ENCODE data around the gene GRIA3. TPM values are rescaled to one million over a fixed set of nuclear protein-coding genes. Genes with fewer than 3 reads are reported as not detected.

GRIA3 gene
- total RNA-seq, 4 donors from 2014 or later: 0.19 to 0.44 TPM; not detected in 2

DNA sequence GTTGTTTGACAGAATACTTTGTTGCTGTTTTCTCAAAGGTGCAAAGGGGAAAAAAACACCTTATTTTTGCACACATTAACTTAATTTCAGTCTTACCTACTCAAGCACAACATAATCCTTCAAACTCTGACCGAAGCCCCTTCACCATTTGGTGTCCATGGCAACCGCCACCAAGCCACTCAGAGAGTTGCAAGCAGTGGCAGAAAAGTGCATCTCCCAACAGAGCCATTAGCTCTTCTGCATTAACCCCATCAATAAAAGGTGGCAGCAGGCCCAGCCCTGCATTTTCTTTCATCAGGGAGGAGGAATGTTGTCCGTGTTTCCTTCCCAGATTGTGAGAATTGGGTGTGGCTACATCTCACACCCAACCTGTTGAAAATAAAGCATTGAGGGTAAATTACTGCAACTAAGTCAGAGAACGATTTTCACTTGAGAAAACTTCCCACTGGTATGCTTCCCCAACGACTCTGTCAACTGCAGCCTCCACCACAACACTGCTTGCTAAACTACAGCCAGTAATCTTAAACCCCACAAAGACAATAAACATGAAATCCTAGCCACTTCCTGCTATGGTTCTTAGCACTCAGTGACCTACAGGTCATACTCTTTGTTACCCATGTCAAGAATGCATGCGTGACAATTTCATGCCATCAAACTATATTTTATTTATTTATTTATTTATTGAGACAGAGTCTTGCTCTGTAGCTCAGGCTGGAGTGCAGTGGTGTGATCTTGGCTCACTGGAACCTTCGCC, 154.0 kb downstream of the GRIA3 start:
- H3K27me3 ChIP-seq: no peaks in the 10 kb centered on the region
- intact Hi-C loops (cut with DNase I): no loop called here

DNA sequence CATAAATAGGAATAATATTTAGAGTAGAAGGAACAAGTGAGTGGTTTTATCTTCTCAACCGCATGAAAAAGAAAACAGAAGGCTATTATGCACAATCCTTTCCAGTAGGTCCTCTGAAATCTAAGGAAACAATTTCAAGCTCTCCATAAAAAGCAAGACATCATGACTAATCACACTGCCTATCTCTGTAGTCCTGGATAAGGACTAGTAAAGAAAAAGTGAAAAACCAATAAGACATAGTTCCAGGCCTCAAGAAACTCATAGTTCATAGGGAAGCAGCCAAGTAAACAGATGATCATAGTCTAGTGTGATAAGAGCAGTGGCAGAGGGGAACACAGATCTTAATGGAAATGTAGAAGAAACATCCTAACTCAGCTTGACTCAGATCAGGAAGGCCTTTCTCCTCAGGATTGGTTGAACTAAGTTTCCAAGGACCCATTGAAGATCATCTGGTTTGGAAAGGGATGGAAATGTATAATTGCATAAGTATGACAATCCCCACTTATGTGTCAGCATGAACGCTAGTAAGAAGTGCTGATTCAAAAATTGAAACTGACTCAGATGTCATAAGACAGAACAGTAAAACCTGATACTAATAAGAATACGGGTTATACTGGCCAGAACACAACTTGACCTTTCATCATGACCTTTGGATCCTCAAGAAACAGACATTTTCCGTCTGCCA, 155.3 kb downstream of the GRIA3 start:
- DNase-seq: no peak
- intact Hi-C loops (cut with DNase I): no loop called here

More for the DNA sequence above, 154.0 kb downstream of the GRIA3 start:
- 53 to 60% methylated on average over 6 to 7 of the region's 7 CpGs for WGBS, 2 donors
- Histone ChIP-seq H3K4me1 (no peaks in the 10 kb centered on the region), H3K9me3 (no peaks in the 10 kb centered on the region), H3K36me3 (no peaks in the 10 kb centered on the region), H3K27ac (no peak overlapping the region), H3K4me3 (no peak overlapping the region)
- no peak for DNase-seq
- TF ChIP-seq, protein P1, sequence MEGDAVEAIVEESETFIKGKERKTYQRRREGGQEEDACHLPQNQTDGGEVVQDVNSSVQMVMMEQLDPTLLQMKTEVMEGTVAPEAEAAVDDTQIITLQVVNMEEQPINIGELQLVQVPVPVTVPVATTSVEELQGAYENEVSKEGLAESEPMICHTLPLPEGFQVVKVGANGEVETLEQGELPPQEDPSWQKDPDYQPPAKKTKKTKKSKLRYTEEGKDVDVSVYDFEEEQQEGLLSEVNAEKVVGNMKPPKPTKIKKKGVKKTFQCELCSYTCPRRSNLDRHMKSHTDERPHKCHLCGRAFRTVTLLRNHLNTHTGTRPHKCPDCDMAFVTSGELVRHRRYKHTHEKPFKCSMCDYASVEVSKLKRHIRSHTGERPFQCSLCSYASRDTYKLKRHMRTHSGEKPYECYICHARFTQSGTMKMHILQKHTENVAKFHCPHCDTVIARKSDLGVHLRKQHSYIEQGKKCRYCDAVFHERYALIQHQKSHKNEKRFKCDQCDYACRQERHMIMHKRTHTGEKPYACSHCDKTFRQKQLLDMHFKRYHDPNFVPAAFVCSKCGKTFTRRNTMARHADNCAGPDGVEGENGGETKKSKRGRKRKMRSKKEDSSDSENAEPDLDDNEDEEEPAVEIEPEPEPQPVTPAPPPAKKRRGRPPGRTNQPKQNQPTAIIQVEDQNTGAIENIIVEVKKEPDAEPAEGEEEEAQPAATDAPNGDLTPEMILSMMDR (IDR thresholded peaks at IDR 0.05): no peak

DNA sequence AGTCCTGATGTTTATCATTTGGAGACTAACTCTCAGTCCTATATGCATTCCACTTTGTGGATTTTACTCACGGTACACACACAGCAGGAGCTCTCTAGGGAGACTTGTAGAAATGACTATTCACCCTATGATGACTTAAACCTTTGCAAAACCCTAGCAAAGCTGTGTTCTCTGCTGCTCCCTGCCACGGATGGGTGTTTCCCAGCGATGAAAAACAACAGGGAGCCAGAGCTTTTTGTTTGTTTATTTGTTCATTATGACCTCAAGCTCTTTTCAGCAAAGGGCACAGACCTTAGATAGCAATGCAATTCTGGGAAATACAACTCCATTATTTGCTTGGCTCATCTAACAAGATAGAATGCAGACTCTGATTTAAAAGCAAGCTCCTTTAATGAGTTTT, 156.6 kb downstream of the GRIA3 start:
- Histone ChIP-seq H3K4me1 (no peaks in the 10 kb centered on the region), H3K4me3 (no peak overlapping the region), H3K36me3 (no peaks in the 10 kb centered on the region), H3K27ac (no peak overlapping the region), H3K27me3 (no peaks in the 10 kb centered on the region), H3K9me3 (no peaks in the 10 kb centered on the region)
- TF ChIP-seq POLR2A (IDR thresholded peaks at IDR 0.05): no peak
- TF ChIP-seq, protein P1 (IDR thresholded peaks at IDR 0.05): no peak
- DNase-seq: no peak
- intact Hi-C loops (cut with DNase I): no loop called here
- 43 to 48% methylated on average over 2 to 3 of the region's 3 CpGs for WGBS, 2 donors

More for the DNA sequence above, 155.3 kb downstream of the GRIA3 start:
- Histone ChIP-seq H3K4me3 (no peak overlapping the region), H3K27me3 (no peaks in the 10 kb centered on the region), H3K9me3 (no peaks in the 10 kb centered on the region), H3K27ac (no peak overlapping the region), H3K36me3 (no peaks in the 10 kb centered on the region), H3K4me1 (no peaks in the 10 kb centered on the region)
- 61 to 73% methylated on average over 4 of the region's 4 CpGs for WGBS, 2 donors
- TF ChIP-seq, protein P1 (IDR thresholded peaks at IDR 0.05): no peak
- TF ChIP-seq POLR2A (IDR thresholded peaks at IDR 0.05): no peak

DNA sequence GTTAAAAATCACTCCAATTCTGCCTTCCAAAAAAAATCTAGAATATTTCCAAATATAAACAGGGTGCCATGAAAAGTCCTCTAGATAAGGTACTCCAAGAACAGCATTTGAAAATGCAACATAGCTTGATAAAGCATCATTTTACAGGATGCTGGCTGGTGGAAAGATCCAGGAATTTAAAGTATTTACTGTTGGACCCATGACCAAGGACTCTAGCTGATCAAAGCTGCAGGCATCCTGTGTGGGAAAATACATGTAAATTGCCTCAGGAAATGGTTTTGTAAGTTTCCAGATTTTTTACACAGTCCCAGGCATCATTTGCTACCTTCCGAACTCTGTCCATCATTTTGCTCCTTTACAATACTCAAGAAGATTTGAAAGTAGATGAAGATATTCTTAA, 164.4 kb downstream of the GRIA3 start:
- Histone ChIP-seq H3K36me3 (no peaks in the 10 kb centered on the region), H3K27me3 (no peaks in the 10 kb centered on the region), H3K9me3 (no peaks in the 10 kb centered on the region), H3K4me1 (no peaks in the 10 kb centered on the region), H3K4me3 (no peak overlapping the region), H3K27ac (no peak overlapping the region)
- TF ChIP-seq POLR2A (IDR thresholded peaks at IDR 0.05): no peak
- TF ChIP-seq, protein P1 (IDR thresholded peaks at IDR 0.05): no peak
- DNase-seq: no peak
- WGBS, 2 donors: 78 to 100% methylated on average over 1 of the region's 1 CpG
- intact Hi-C loops (cut with DNase I): no loop called here

DNA sequence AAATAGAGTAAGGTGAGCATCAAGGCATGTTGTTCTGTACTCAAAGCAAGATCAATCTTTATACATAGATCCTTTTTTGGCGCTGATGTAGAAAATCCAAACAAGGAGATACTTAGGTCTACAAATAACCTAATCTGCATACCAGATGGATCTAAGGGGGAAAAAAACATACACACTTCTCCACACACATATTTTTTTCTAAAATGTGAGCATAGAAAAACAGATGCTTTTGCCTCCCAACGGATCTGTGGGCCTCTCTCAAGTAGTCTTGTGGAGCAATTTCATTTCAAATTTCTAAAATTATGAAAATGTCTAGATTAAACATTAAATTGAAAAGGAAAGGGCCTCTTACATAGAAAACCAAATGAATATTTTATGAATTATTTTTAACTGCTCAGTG, 166.1 kb downstream of the GRIA3 start:
- Histone ChIP-seq H3K27ac (no peak overlapping the region), H3K4me1 (no peaks in the 10 kb centered on the region), H3K4me3 (no peak overlapping the region), H3K27me3 (no peaks in the 10 kb centered on the region), H3K9me3 (no peaks in the 10 kb centered on the region), H3K36me3 (no peaks in the 10 kb centered on the region)
- TF ChIP-seq, protein P1 (IDR thresholded peaks at IDR 0.05): no peak
- TF ChIP-seq POLR2A (IDR thresholded peaks at IDR 0.05): no peak
- no peak for DNase-seq
- 38 to 68% methylated on average over 2 of the region's 2 CpGs for WGBS, 2 donors
- intact Hi-C loops (cut with DNase I): no loop called here
